ENCODE data around the gene CIAO2B.

Gene CIAO2B

DNA sequence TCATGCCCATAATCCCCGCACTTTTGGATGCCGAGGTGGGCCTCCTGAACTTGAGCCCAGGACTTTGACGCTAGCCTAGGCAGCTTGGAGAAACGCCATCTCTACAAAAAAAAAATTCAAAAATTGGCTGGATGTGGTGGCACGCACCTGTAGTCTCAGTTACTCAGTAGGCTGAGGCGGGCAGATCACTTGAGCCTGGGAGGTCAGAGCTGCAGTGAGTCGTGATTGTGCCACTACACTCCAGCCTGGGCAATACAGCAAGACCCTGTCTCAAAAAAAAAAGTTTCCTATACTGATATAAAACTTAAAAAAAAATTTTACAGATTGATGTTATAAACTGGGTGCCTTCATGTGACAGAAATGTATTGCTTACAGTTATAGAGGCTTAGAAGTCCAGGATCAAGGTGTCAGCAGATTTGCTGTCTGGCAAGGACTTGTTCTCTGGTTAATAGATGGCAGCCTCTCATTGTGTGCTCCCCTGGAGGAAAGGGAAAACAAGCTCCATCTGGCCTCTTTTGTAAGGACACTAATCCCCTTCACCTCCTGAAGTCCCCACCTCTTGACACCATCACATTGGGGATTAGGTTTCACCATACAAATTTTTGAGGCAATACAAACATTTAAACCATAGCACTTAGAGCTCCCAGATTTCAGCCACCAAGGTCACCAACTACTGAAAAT is 18.4 kb upstream of the CIAO2B start:
- Histone ChIP-seq H3K4me1 (ENCODE audit: control insufficient read depth in 1 of 2, insufficient read depth in 1 of 2, low read depth in 1 of 2, low read length in 1 of 2) (peaks cover 12 to 14% of the 10 kb centered on the region in 2 experiments), H3K9me3 (no peaks in the 10 kb centered on the region), H3K27ac (no peak overlapping the region), H3K36me3 (no peaks in the 10 kb centered on the region), H3K4me3 (ENCODE audit: low read depth in 1 of 2, low read length in 1 of 2) (no peak overlapping the region), H3K27me3 (peaks cover 65% of the 10 kb centered on the region)
- TF ChIP-seq, protein P1, sequence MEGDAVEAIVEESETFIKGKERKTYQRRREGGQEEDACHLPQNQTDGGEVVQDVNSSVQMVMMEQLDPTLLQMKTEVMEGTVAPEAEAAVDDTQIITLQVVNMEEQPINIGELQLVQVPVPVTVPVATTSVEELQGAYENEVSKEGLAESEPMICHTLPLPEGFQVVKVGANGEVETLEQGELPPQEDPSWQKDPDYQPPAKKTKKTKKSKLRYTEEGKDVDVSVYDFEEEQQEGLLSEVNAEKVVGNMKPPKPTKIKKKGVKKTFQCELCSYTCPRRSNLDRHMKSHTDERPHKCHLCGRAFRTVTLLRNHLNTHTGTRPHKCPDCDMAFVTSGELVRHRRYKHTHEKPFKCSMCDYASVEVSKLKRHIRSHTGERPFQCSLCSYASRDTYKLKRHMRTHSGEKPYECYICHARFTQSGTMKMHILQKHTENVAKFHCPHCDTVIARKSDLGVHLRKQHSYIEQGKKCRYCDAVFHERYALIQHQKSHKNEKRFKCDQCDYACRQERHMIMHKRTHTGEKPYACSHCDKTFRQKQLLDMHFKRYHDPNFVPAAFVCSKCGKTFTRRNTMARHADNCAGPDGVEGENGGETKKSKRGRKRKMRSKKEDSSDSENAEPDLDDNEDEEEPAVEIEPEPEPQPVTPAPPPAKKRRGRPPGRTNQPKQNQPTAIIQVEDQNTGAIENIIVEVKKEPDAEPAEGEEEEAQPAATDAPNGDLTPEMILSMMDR (IDR thresholded peaks at IDR 0.05), result no peak

GRCh38 chr16:66950971-66951790 is 17.0 kb upstream of the CIAO2B start:
- Histone ChIP-seq H3K9me3 (no peaks in the 10 kb centered on the region), H3K27ac (no peak overlapping the region), H3K4me3 (ENCODE audit: low read depth in 1 of 2, low read length in 1 of 2) (no peak overlapping the region), H3K27me3 (peaks cover 77% of the 10 kb centered on the region), H3K36me3 (no peaks in the 10 kb centered on the region), H3K4me1 (ENCODE audit: control insufficient read depth in 1 of 2, insufficient read depth in 1 of 2, low read depth in 1 of 2, low read length in 1 of 2) (peaks cover 18 to 21% of the 10 kb centered on the region in 2 experiments)
- TF ChIP-seq, protein P1 (IDR thresholded peaks at IDR 0.05), result no peak

GRCh38 chr16:66950437-66950836 is 16.2 kb upstream of the CIAO2B start:
- Histone ChIP-seq H3K9me3 (no peaks in the 10 kb centered on the region), H3K4me1 (ENCODE audit: control insufficient read depth in 1 of 2, insufficient read depth in 1 of 2, low read depth in 1 of 2, low read length in 1 of 2) (peaks cover 18 to 21% of the 10 kb centered on the region in 2 experiments), H3K27ac (no peak overlapping the region), H3K36me3 (no peaks in the 10 kb centered on the region), H3K27me3 (peaks cover 77% of the 10 kb centered on the region), H3K4me3 (ENCODE audit: low read depth in 1 of 2, low read length in 1 of 2) (no peak overlapping the region)
- TF ChIP-seq, protein P1 (IDR thresholded peaks at IDR 0.05), result no peak

DNA sequence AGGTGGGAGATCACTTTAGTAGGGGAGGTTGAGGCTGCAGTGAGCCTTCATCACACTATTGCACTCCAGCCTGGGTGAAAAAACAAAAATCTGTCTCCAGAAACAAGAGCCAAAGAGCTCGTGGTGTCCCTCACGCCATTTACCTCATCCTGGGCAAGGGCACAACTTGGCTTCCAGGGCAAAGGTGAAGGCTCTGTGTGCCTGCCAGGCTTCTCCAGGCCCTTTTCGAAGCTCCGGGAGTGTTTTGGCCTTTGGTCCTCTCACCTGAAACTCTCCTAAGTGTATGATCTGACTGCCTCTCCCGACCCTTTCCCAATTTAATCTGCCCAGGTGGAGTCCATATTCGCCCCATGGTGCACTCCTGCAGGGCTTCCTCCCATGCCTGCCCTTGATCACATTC is 15.3 kb upstream of the CIAO2B start:
- no peaks in the 10 kb centered on the region for H3K36me3 ChIP-seq
- H3K27me3 ChIP-seq, result peaks cover 77% of the 10 kb centered on the region
- no peaks in the 10 kb centered on the region for H3K9me3 ChIP-seq
- TF ChIP-seq, protein P1 (IDR thresholded peaks at IDR 0.05), result no peak
- no peak overlapping the region for H3K4me3 ChIP-seq (ENCODE audit: low read depth in 1 of 2, low read length in 1 of 2)
- H3K4me1 ChIP-seq (ENCODE audit: control insufficient read depth in 1 of 2, insufficient read depth in 1 of 2, low read depth in 1 of 2, low read length in 1 of 2), result peaks cover 18 to 21% of the 10 kb centered on the region in 2 experiments
- no peak overlapping the region for H3K27ac ChIP-seq

GRCh38 chr16:66948837-66949225 is 14.6 kb upstream of the CIAO2B start:
- peaks cover 18 to 21% of the 10 kb centered on the region in 2 experiments for H3K4me1 ChIP-seq (ENCODE audit: control insufficient read depth in 1 of 2, insufficient read depth in 1 of 2, low read depth in 1 of 2, low read length in 1 of 2)
- no peak overlapping the region for H3K27ac ChIP-seq
- peaks cover 2% of the 10 kb centered on the region for H3K36me3 ChIP-seq
- peak overlapping the region in 1 of 2 experiments; percentile 61 for H3K4me3 ChIP-seq (ENCODE audit: low read depth in 1 of 2, low read length in 1 of 2)
- H3K27me3 ChIP-seq, result peaks cover 75% of the 10 kb centered on the region
- TF ChIP-seq, protein P1 (IDR thresholded peaks at IDR 0.05), result no peak
- H3K9me3 ChIP-seq, result no peaks in the 10 kb centered on the region
